ENCODE results near the gene TRPC4.

The TRPC4 gene

DNA sequence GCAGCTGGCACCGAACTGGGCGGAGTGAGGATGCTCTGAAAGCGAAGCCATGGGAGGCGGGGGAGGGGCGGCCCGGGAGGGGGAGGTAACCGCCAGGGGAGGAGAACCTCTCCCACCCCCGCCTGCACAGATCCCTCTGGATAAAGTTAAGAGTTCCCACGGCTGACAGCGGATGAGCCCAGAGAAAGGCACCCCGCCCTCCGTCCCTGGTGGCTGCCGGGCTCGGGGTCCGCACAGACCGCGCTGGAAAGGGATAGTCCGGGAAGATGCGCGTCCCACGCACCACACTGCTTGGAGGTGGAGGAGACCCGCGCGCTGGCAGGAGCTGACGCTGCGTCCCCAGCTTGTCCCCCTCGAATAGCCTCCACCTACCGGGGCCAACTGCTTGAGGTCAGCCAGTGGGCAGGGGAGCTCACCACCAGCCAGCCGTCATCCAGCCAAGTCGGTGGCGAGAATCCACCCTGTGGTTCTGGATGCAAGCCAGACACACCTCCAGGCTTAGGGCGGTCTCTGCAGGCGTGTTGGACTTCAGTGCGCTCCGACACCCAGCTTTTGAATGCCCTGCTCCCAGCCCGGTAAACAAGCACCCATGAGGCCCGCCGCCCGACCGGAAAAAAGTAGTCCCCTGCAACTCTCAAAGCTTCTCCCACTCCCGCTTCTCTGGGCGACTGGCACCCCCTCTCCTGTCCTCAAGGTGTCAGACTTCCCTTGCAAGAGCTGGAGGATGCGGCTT is at the start of gene TRPC4:
TRPC4 (minus strand) TSS at position 17 of the 733 bp plus-strand sequence. CDS start 86,439 bp downstream, outside the sequence.
- peak; percentile 78 for DNase-seq

DNA sequence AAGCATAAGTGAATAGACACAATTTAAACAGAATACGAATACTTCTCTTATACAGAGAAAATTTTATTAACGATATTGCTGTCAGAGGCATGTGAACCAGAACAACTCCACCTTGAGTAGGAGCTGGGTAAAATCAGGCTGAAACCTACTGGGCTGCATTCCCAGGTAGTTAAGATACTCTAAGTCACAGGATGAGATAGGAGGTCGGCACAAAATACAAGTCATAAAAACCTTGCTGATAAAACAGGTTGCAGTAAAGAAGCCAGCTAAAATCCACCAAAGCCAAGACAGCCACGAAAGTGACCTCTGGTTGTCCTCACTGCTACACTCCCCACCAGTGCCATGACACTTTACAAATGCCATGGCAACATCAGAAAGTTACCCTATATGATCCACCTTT is 49.2 kb upstream of the TRPC4 start:
- DNase-seq, result no peak

- DNase-seq, result no peak
Measured at GRCh38 chr13:37918116-37918714, 48.6 kb upstream of the TRPC4 start.

DNA sequence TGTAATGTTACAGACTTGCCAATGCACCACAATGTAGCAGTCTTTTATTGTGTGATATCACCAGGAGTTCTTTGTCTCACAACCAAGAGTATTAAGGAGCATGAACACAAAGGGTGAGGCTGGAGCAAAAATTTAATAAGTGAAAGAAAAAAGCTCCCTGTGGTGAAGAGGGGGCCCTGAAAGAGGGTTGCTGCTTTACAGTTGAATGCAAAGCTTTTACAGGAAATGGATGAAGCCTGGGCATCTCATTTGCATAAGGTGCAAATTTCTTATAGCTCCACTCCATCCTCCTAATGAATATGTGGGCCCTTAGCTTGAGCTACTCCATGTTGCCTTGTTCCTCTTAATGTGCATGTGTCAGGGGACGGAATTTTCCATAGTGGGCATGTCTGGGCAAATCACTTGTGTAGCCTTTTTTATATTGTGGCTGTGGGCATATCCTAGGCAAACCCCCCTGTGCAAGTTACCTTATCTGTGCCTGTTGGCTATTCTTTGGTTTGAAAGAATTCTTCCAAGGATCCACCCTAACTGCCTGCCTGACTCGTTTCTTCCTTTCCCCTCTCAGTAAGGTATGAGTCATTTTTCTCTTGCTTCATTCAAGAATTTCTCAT is 45.3 kb upstream of the TRPC4 start:
- DNase-seq, result no peak

- DNase-seq, result no peak
Measured at GRCh38 chr13:37910790-37911189, 41.2 kb upstream of the TRPC4 start.

- no peak for DNase-seq
Measured at GRCh38 chr13:37906880-37907279, 37.3 kb upstream of the TRPC4 start.

DNA sequence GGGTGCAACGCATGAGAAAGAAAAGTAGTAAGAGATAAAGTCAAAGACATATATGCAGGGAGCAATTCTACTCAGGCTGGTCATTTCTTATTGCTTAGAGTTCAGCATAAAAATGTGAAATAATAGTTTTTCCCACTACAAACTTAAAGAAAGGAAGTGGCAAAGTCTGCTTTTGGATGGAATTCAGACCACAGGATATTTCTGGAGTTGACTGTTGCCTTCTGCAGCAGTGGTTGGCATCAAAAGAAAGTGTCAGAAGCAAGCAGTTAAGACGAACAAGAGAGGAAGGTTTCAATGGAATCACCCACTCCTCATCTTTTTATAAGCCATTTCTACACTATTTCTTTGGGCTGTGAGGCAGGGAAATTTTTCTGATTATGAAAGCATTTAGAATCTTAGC is 36.2 kb upstream of the TRPC4 start:
- DNase-seq, result no peak

DNA sequence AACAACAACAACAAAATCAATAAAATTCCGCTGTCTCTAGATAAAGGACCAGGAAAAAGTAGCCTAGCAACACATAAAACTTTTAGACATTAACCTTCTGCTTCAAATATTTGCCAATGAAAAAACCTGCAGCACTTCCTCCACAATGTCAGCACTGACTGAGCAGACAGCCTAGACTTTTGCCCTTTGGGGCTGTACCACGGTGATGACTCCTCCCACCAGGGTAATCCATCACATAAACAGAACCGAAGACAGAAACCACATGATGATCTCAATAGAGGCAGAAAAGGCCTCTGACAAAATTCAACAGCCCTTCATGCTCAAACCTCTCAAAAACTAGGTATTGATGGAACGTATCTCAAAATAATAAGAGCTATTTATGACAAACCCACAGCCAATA is 30.2 kb upstream of the TRPC4 start:
- DNase-seq, result no peak

DNA sequence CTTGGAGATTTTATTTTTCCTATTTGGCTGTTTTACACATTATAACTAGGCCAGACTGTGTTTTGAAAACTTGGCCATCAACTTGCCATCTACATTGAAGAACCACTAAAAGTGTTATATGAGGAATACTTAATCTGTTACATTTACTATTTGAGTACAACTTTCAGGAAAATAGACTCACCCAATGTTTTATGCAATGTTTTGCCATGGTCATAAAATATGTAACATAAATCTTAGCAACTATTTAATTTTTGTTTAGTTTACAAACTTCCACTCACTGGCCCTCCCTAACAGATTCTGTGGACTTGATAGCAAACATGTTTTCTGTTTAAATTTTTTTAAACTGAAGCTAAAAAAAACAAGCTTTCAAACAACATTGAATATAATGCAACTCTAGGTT is 23.7 kb upstream of the TRPC4 start:
- no peak for DNase-seq

DNA sequence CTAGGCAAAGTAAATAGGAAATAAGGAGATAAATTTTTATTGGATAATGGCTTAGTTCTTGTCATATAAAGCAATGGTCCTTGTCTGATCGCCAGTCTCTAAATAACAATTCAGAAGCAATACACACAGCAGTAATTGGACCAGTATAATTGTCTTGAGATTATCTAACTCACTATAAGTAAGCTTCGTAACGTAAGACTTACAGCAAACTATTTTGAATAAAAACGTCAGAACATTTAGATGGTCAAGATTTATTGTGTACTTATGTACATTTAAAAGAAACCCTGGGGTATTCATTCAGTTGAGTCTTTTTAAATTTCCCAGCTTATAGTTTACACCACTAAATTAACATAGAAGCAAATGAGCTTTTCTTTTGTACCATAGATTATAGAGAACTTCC is 20.2 kb upstream of the TRPC4 start:
- DNase-seq, result no peak

GRCh38 chr13:37889102-37889501 is 19.5 kb upstream of the TRPC4 start:
- no peak for DNase-seq

- no peak for DNase-seq
Measured at GRCh38 chr13:37886879-37887278, 17.3 kb upstream of the TRPC4 start.

DNA sequence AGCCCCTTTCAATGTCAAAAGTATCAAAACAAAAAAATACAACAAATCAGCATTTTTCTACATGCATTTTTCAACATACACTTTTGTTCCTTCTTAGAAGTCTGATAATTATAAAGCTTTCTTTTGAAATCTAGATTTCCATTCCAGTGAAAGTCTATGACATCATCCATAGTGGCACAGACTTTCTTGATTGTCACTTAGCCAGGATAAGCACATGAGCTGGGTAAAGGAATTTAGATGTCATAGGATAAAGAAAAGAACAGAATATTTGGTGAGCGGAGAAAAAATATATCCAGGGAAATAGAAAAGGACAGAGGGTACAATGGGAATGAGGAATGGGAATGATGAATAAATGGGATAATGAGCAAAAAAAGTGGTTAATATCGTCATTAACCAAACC is 15.1 kb upstream of the TRPC4 start:
- no peak for DNase-seq

GRCh38 chr13:37884026-37884425 is 14.5 kb upstream of the TRPC4 start:
- DNase-seq, result no peak

DNA sequence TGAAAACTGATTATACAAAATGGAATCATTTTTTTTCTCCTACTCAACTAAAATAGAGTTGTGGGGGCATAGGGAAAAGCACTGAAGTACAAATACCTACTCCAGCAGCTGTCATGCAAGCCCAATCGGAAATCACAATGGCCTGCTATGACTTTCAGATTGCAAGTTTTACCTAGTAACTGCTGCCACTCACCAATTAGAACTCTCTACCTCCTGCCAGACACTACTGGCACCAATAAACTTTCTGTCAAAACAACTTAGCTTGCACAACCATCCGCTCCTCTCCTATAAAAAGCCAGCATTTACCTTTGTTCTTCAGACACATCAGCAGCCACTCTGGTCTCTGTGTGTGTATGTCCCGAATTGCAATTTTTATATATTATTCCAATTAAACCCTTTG is 9.3 kb upstream of the TRPC4 start:
- no peak for DNase-seq

DNA sequence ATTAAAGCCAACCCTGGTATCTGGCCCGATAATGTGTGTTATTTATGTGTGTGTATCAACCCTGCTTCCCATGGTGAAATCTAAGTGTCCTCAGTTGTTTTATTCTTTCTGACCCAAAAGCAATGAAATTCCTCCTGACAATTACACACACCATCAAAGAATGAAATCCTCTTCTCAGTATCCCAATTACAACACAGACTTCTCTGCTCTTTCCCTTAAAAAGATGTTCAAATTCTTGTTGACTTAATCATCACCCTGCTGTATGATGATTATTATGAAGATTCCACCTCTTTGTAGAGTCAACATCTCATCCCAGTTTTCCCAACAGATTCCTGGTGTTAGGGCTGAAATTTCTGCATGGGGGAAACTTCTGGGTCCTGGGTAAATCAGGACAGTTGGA is 8.9 kb upstream of the TRPC4 start:
- DNase-seq, result no peak

GRCh38 chr13:37870895-37871550 is 1.5 kb upstream of the TRPC4 start:
- no peak for DNase-seq

DNA sequence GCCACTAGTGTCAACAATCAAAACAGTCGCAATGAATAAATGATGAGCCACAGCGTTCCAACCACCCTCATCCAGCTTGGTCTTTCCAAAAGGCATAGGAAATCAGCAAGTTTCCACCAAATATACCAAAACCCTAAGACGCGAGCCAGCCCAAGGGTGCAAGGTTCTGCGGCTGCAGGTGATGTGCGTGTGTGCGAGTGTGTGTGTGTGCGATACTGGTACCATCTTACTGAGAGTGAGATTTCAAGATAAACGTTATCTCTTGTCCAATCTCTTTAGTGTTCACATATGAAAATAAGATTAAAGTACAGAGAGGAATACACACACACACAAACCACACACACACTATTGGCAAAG is 895 bp upstream of the TRPC4 start:
- DNase-seq, result no peak

GRCh38 chr13:37869506-37869755 is 141 bp downstream of the TRPC4 start:
- no peak for DNase-seq

DNA sequence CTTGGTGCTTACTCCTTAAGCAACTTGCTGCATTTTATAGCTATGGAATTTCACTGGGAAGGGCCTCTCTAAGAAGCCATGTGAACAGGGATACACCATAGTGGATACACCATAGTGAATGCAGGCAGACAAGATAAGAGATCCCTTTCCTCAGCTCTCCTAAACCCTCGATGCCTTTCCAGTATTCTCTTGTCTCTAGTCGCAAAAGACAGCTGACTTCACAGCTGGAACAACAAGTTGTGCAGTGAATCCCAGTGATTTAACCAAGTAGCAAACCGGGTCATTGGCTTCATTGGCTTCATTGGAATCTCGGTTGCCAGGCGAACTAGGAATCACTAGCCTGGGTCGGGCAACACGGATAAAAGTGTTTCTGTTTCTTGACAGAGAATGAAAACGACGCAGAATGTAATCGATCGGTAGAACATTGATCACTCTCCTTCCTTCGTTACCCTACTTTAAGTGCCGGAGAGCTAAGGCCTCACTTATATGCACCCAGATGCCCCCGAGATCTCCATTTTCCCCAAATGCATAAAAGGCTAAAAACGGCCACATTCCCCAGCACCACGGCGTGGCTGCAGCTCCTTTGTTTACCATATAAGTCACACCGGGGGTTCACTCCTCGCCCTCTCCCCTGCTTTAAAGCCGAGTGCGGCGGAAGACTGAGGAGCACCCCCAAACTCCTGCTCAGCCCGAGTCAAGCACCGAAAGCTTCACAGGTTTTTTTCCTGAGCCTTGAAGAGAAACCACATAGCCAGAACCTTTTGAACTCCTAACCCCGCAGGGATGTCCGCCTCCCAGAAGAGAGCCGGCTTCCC is 674 bp downstream of the TRPC4 start:
- peak; percentile 25 for DNase-seq

DNA sequence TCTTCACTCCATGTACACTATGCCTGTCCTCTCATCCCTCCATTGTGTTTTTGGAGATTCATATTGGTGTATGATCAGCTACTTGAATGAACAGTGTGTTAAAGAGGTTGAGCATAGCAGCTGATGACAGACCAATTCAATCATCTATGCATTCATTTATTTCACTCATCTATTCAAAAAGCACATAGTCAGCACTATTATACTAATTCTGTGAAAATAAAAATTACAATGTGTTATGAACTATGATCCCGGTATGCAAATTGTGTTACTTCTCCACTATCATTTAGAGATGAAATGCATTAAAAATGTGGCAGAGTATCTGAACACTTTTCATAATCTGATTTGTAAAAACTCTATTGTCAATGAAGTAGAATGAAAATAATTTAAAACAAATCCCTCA is 5.9 kb downstream of the TRPC4 start:
- no peak for DNase-seq

GRCh38 chr13:37835392-37835791 is 34.2 kb downstream of the TRPC4 start:
- no peak for DNase-seq

- no peak for DNase-seq
Measured at GRCh38 chr13:37833411-37833810, 36.2 kb downstream of the TRPC4 start.

- DNase-seq, result no peak
Measured at GRCh38 chr13:37816276-37816675, 53.3 kb downstream of the TRPC4 start.
